ENCODE measurements around the gene NFE2L2. TPM values are rescaled to one million over a fixed set of nuclear protein-coding genes. Genes with fewer than 3 reads are reported as not detected.

Gene NFE2L2
- total and polyA plus RNA-seq, 9 of the 15 experiments (the other 6 are each of a cell fraction or from before 2014, with no cell fraction given): 29.3 to 120 (median 59.3) TPM

GRCh38 chr2:177212891-177213856 lies 51.4 kb downstream of the NFE2L2 start (continued):
- TF ChIP-seq CHAMP1 (IDR thresholded peaks at IDR 0.05): no peak
- TF ChIP-seq FOXP4 (CRISPR knock-in tag; IDR thresholded peaks at IDR 0.05; ENCODE audit: borderline replicate concordance): peak; percentile 87; the same call in 1 of the 2 replicates
- TF ChIP-seq SAFB2 (IDR thresholded peaks at IDR 0.05; ENCODE audit: borderline replicate concordance, low read depth, low read length, severe bottlenecking): no peak
- no peak for TF ChIP-seq RBM14 (IDR thresholded peaks at IDR 0.05; ENCODE audit: borderline replicate concordance, insufficient read depth, low read depth, low read length)
- no peak for TF ChIP-seq TSHZ1 (CRISPR knock-in tag; IDR thresholded peaks at IDR 0.05)
- TF ChIP-seq MAFG (tag; conservative IDR thresholded peaks at IDR 0.05): no peak
- TF ChIP-seq EP400 (IDR thresholded peaks at IDR 0.05): peak; percentile 91
- no peak for TF ChIP-seq ETS2 (tag; IDR thresholded peaks at IDR 0.05; ENCODE audit: borderline replicate concordance, poor library complexity, severe bottlenecking)
- TF ChIP-seq ZNF146 (CRISPR knock-in tag; IDR thresholded peaks at IDR 0.05; ENCODE audit: unreplicated experiment): no peak

Measured in K562 (cell line).